GM18511 (cell line): ENCODE data around the gene AFDN.

Source experiments
- ATAC-seq: cut with Tn5 transposase; IDR thresholded peaks from one replicate; pipeline ENCODE4 v1.9.1; 2021; ENCODE audit warnings: mild to moderate bottlenecking, moderate library complexity; ENCODE audit not compliant: unreplicated experiment

AFDN gene

DNA sequence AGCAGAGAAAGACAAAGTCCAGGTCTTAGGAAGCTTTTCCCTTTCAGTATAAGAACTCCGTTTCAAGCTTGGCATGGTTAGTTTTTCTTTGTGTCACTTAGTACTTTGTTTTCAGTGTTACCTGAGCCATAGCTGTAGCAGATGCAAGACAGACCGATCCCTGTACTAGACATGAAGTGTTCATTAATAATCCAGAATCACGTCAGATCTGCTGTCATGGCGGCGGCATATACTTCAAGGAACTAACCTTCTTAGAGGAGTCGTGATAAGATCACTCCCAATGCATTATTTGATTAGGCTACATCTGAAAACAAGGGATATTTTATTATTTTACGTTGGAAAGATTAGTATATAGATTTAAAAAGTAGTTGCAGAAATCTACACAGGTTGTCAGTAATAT lies 83.9 kb downstream of the AFDN start:
- no peak for ATAC-seq

DNA sequence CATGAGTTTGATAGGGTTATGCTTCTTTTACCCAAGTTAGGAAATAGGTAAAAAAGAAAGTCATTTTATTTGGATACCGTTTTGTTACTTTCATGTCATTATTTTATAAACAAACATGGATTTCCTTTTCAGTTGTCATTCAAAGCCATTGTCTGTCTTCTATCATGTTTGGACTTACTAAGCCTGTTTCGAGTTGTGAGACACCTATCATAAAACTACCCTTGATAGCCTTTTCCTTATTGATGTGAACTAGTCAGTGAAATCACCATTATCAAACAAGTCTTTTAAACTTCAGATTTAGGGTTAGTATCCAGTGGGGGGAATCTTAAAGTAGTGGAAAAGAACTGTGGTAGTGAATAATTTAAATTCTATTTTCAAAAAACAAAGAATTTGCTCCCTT lies 85.8 kb downstream of the AFDN start:
- no peak for ATAC-seq

DNA sequence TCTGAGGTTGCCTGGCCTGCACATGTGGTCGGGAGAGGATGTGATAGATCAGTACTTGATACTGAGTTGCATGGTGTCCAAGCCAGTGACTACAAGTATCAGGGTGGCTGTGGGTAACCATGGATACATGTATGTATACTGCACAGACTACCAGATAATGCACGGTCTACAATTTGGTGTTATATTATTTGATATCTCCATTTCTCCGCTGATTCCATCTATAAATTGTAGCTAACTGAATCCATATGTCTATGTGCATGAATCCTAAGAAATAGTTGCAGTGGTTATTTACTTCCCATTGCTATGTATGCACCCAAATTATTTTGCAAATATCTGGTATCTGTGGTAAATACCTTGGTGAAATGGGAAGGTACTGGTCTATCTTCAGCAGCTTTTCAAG lies 87.0 kb downstream of the AFDN start:
- ATAC-seq = no peak

GRCh38 chr6:167915139-167915538 lies 88.4 kb downstream of the AFDN start:
- ATAC-seq = no peak

DNA sequence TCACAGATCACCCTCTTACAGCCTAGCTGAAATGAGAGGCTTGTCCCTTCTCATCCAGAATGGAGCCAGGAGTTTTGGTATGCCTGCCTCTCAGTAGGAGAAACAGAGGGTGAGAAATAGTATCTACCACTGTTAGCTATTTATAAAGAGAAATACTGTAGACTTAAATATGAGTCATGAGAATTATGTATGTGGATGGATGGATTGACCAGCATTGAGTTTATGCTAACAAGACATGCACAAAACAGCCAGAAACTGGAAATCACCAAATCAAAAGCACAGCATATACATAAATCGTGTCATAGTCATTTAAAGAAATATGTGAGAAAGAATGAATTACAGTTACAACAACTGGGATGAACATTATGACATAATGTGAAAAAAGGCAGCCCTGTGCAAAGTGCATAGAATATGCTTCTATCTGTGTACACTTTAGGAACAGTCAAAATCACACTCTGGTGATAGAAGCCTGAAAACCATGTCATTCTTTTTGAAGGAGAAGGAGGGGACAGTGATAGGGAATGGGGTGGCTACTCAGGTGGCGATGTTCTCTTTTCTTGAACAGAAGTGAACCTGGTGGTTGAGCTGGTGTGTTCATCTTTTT lies 90.9 kb downstream of the AFDN start:
- no peak for ATAC-seq

DNA sequence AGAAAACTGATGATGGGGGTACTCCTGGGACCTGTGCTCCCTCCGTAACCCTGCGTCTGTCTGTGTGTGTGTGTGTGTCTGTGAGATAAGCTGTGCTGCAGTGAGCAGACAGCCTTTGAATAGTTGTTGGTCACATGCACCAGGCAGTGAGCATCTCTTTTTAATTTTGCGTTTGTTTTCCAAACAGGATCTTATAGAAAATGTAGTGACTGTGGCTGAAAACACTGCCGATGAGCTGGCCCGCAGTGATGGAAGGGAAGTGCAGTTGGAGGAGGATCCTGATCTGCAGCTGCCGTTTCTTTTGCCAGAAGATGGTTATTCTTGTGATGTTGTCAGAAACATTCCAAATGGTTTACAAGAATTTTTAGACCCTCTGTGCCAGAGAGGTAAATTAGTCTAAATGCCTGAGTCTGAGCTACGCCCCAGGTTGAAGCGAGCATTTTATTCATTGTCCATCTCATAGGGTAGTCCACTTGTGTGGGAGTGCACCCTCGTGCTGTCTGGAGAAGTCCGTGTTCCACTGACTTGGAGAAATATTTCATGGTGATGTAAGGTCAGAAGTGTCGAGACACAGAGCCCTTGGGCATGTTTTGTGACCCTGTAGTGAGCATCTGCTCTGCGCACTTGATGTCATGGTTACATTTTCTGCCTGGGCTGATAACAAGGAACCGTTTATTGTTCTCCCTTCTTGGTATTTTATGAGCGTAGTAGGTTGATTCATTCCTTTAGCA lies 92.0 kb downstream of the AFDN start:
- ATAC-seq = no peak

DNA sequence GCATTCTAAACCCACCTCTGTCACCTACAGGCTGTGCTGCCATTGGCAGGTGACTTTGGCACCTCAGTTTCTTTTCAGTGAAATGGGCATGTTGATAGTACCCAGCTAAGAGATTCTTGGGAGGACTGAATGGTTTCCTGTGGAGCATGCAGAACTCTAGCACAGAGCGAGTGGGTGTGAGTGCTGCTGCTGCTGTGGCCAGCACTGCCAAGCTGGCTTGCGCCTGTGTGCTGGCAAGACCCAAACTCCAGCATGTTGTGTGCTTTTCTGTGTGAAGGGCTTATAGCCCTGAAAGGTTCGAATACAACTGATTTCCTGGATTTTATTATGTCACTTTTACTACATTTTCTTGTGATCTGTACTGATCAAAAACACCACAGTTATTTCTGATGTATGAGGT lies 92.6 kb downstream of the AFDN start:
- no peak for ATAC-seq

DNA sequence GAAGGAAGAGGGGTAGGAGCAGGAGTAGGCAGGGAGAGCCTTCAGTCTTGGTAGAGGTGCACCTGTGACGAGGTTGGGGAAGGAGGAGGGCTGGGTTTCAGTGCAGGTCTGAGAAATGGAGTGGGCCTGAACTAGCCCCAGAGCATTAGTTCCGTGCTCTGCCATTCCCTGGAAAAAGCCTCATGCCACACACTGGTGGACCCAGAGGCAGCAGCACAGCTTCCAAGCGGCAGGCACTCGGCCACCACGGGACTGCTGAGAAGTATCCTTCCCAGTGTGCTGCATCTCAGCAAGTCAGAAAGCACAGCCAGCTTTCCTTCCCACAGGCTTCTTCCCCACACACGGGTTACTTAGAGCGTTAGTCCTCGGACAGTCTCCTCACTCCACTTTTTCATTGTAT lies 93.5 kb downstream of the AFDN start:
- no peak for ATAC-seq

DNA sequence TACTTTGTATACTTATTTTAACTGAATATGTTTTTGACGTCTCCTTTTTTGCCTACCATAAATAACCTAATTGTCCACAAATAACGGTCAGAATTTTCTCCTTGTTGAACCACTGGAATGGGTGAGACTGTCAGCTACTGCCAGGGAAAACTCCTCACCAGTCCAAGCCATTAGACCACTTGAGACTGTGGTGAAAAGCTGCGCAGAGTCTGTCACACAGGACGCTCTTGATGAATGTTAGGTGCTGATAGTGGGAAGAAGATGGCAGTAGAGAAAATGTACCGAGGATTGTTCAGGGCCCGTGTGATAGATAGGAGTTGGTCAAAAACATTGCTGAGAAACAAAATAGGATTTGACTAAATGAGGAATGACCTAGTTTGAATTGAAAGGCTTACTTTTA lies 95.1 kb downstream of the AFDN start:
- ATAC-seq = no peak

DNA sequence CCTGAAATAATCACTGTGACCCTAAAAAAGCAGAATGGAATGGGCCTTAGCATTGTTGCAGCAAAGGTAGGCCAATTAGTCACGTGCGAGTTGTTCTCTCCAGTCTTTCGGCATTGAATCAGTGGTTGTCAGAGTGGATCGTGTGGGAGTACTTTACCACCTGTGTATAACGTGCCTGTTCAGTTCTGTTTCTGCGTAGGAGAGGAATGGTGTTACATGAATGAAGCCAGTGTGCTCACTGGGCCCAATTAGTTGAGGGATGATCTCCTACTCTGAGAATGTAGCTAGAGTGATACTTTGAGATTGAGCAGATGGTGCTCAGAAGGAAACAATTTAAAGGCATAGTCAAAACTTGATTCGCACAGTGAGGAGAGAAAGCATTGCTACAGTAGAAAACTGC lies 98.3 kb downstream of the AFDN start:
- no peak for ATAC-seq

- no peak for ATAC-seq
Measured at GRCh38 chr6:167927246-167927645, 100.5 kb downstream of the AFDN start.

DNA sequence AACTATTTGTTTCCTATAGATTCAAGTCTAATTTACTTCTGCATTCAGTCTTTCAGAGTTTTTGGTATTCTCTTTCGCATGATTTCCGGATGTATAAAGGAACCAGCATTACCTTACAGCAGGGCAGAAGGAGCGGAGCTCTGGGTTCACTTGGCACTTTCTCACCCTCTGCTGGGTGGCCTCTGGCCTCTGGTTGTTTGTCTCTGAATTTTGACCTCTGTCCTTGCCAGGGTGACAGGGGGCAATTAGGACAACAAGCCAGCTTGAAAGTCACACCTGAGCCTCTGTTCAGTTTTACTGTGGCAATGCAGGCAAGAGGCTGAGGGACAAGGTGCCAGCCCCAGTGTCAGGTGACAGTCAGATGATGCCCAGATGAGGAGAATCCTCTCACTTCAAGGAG lies 101.4 kb downstream of the AFDN start:
- ATAC-seq = no peak

DNA sequence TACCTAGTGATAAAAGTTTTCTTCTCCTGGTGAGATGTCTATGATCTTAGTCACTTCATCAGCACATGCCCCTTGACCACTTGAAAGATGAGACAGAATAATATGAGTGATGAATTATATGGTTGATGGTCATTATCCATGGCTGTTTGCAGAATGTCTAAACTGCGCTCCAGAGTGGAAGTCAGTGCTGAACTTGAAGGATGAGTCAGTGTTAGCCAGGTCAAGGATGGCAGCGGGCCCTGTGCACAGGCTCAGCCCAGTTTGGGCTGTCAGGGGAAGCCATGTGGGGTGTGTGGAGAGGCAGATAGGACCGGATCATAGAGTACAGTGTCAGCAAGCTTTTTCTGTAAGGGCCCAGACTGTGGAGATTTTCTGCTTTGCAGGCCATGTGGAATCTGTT lies 103.6 kb downstream of the AFDN start:
- ATAC-seq = no peak

DNA sequence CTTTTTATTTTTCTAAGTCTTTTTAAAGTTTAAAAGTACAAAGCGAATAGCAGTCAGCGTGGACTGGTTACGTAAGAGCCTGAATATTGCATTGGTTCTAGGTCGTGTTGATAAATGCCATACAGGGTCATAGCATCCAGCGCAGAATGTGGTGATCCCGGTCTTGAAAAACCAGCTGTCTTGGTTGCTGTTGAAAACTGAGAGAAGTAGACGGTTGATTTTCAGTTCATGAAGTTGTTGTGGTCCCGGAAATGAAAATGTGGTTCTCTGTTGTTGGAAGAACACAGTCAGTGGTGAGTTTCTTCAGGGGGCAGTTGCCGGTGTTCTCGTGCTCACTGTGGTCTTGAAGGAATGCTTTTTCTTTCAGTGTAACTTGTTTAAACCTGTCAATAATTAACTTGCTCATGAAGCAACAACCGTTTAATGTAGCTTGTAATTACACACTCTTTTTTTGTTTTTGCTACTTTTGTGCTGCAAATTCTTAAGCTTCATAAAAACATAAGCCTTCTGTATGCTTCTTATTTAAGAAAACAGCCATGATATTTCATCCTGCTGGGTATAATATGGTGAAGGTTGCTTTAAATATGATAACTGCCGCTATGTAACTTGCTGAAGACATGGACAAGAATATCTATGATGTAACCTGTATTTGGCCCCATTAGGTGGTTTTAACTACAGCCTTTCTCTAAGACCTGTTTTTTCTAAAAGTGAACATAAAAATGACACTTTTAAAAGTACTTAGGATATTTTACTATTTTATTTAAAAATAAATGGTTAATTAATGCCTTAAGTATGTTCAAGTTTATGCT lies 106.0 kb downstream of the AFDN start:
- no peak for ATAC-seq

DNA sequence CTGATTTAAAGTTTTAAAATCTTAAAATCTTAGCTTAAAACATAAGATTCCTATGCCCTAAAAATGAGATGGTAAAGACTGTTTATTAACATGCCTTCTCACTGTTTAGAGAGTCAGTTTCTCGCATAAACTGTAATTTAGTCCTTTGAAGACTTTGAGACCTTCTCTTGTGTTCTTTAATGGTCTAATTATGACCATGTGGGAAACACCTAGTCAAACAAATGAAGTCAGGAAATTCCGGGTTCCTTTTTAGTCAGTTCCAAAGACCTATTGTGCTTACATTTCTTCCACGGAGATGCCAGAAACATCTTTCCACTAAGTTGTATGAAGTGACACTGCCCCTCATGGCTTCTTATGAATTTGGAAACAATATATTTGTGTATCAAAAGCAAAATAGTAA lies 106.6 kb downstream of the AFDN start:
- no peak for ATAC-seq

- no peak for ATAC-seq
Measured at GRCh38 chr6:167933847-167934246, 107.1 kb downstream of the AFDN start.

DNA sequence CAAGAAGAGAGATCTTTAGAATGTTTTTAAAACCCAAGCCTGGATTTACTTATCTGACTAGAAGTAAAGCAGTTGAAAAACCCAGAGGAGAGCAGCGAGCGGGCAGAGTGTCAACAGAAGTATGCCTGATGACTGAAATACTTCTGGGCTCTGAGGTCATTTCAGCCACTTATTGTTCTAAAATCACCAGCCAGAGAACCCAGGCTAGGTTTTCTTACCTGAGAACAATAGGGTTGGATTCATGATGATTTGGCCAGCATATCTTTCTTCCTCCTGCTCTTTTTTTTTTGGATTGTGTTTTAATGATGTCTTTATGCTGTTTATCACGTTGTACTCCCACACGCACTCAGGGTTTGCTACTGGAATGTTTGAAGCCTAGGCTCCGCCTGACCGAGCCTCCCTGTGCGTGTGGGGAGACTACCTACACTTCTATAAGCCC lies 107.7 kb downstream of the AFDN start:
- ATAC-seq = no peak

GRCh38 chr6:167936051-167936450 lies 109.3 kb downstream of the AFDN start:
- no peak for ATAC-seq

DNA sequence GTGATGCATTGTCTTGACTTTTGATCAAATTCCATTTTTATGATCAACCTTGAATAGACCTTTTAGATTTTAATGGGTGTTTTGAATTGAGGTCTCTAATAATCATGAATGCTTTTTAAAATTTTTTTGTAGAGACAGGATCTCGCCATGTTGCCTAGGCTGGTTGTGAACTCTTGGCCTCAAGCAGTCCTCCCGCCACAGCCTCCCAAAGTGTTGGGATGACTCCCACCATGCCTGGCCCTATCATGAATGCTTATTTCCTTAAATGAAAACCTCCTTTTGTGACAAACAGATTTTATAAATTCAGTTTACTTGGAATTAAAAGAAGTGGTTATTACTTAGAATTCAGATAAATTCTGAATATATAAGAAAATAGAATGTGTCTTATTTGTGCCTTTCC lies 110.6 kb downstream of the AFDN start:
- no peak for ATAC-seq

- ATAC-seq = no peak
Measured at GRCh38 chr6:167937948-167938911, 111.5 kb downstream of the AFDN start.

GRCh38 chr6:167941822-167942221 lies 115.1 kb downstream of the AFDN start:
- ATAC-seq = no peak
